WERI-Rb-1 (cell line): ENCODE measurements around the gene RSRC2.

Experiments
- DNase-seq: peaks from one replicate; pipeline ENCODE4 v3.0.0-alpha.2; 2020
- H3K27ac ChIP-seq: fragments of 250-450 bp; sonication (Bioruptor Pico); 2 replicates; pipeline ENCODE4 v1.5.1; 2020; ENCODE audit warnings: mild to moderate bottlenecking, moderate library complexity
- H3K27me3 ChIP-seq: fragments of 250-450 bp; sonication (Bioruptor Pico); 2 replicates; pipeline ENCODE4 v1.5.1; 2021; ENCODE audit warnings: mild to moderate bottlenecking, low read depth, moderate library complexity; ENCODE audit not compliant: insufficient read depth, severe bottlenecking
- H3K36me3 ChIP-seq: fragments of 250-450 bp; sonication (Bioruptor Pico); 2 replicates; pipeline ENCODE4 v1.5.1; 2020; ENCODE audit warnings: mild to moderate bottlenecking, moderate library complexity
- H3K4me3 ChIP-seq: 2 replicates; pipeline ENCODE4 v1.5.1; 2011; ENCODE audit warnings: low read depth, mild to moderate bottlenecking, control low read depth, low read length
- H3K9me3 ChIP-seq: fragments of 250-450 bp; sonication (Bioruptor Pico); 2 replicates; pipeline ENCODE4 v1.5.1; 2021; ENCODE audit warnings: mild to moderate bottlenecking, moderate library complexity; ENCODE audit not compliant: severe bottlenecking
- CTCF ChIP-seq: IDR thresholded peaks from 2 replicates; pipeline ENCODE4 v1.5.1; 2011; ENCODE audit warnings: low read depth, mild to moderate bottlenecking, control low read depth, inconsistent platforms, low read length

The RSRC2 gene

GRCh38 chr12:122460061-122460460 lies 66.7 kb downstream of the RSRC2 start:
- Histone ChIP-seq H3K4me3 (no peak overlapping the region), H3K36me3 (no peaks in the 10 kb centered on the region), H3K27me3 (no peaks in the 10 kb centered on the region), H3K9me3 (no peaks in the 10 kb centered on the region), H3K27ac (no peak overlapping the region)
- TF ChIP-seq CTCF, result no peak
- DNase-seq, result no peak

GRCh38 chr12:122459211-122459610 lies 67.5 kb downstream of the RSRC2 start:
- no peaks in the 10 kb centered on the region for H3K36me3 ChIP-seq
- H3K9me3 ChIP-seq, result no peaks in the 10 kb centered on the region
- no peak overlapping the region for H3K4me3 ChIP-seq
- no peaks in the 10 kb centered on the region for H3K27me3 ChIP-seq
- H3K27ac ChIP-seq, result no peak overlapping the region
- TF ChIP-seq CTCF, result no peak
- no peak for DNase-seq

GRCh38 chr12:122458105-122459035 lies 68.4 kb downstream of the RSRC2 start:
- H3K9me3 ChIP-seq, result no peaks in the 10 kb centered on the region
- H3K4me3 ChIP-seq, result no peak overlapping the region
- H3K36me3 ChIP-seq, result no peaks in the 10 kb centered on the region
- DNase-seq, result no peak
- TF ChIP-seq CTCF, result no peak
- H3K27me3 ChIP-seq, result no peaks in the 10 kb centered on the region
- H3K27ac ChIP-seq, result no peak overlapping the region

GRCh38 chr12:122457627-122458026 lies 69.1 kb downstream of the RSRC2 start:
- Histone ChIP-seq H3K36me3 (no peaks in the 10 kb centered on the region), H3K9me3 (no peaks in the 10 kb centered on the region), H3K4me3 (no peak overlapping the region), H3K27ac (no peak overlapping the region), H3K27me3 (no peaks in the 10 kb centered on the region)
- TF ChIP-seq CTCF, result no peak
- no peak for DNase-seq

- no peak overlapping the region for H3K4me3 ChIP-seq
- no peak for DNase-seq
- H3K9me3 ChIP-seq, result no peaks in the 10 kb centered on the region
- H3K27ac ChIP-seq, result no peak overlapping the region
- no peaks in the 10 kb centered on the region for H3K27me3 ChIP-seq
- H3K36me3 ChIP-seq, result no peaks in the 10 kb centered on the region
- no peak for TF ChIP-seq CTCF
Observed at GRCh38 chr12:122454739-122455138, 72.0 kb downstream of the RSRC2 start.
